PFSK-1 (cell line): ENCODE measurements around the gene ORM1.

Experiments used
- FOXP2 ChIP-seq: optimal IDR thresholded peaks from 2 replicates; pipeline ENCODE3; 2011; ENCODE audit warnings: borderline replicate concordance, control low read depth, inconsistent platforms; ENCODE audit not compliant: insufficient read depth; ENCODE audit errors: extremely low read length, extremely low read depth
- POLR2AphosphoS5 ChIP-seq: IDR thresholded peaks from 2 replicates; pipeline ENCODE4 v1.6.1; 2012; ENCODE audit warnings: low read depth, mild to moderate bottlenecking, control low read depth, low read length, moderate library complexity
- SIN3A ChIP-seq: IDR thresholded peaks from 2 replicates; pipeline ENCODE4 v1.6.1; 2012; ENCODE audit warnings: mild to moderate bottlenecking, low read length, moderate library complexity, borderline replicate concordance; ENCODE audit not compliant: insufficient read depth
- TAF1 ChIP-seq: IDR thresholded peaks from 2 replicates; pipeline ENCODE4 v1.6.1; 2012; ENCODE audit warnings: low read length, control low read depth, borderline replicate concordance; ENCODE audit not compliant: insufficient read depth
- TF ChIP-seq, protein P1 (sequence below), 2 experiments: IDR thresholded peaks; 2 replicates each; pipeline versions ENCODE4 v1.6.1 to v1.8.0; 2011 to 2012; ENCODE audit warnings: low read depth in 2 of 2, low read length in 2 of 2, control low read depth in 1 of 2, inconsistent platforms in 1 of 2, mild to moderate bottlenecking in 1 of 2, moderate library complexity in 1 of 2; ENCODE audit not compliant: insufficient read depth in 1 of 2

The ORM1 gene

DNA sequence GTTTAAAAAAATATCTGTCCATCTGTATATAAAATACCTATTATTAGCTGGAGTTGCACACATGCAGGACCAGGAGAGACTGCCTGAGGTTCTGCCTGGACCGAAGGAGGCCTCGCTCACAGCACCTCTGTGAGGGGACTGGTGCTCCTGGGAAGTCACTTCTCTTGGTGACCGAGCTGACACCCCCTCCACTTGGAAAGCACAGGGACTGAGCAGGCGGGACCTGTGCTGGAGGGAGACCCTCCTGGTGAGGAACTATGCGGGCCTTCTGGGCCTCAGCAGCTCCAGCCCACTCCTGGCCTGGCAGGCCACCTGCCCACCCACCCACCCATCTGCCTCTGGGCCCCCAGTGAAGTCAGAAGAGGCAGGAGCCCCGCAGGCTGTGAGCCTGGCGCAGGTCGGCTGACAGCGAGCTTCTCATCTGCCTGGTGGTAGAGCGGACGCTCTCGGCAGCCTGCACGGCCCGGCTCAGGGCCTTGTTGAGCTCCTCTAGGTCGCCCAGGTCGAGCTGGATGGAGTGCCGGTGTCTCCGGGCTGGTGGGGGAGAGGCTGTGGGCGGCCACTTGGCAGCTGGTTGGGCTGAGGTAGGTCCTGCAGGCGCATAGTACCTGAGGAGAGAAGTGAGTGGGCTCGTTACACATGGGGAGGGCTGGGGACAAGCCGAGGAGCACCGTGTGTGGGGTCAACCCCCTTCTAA is 13.9 kb downstream of the ORM1 start:
- TF ChIP-seq TAF1 (no peak), POLR2AphosphoS5 (no peak), SIN3A (no peak), FOXP2 (no peak)
- TF ChIP-seq, protein P1, sequence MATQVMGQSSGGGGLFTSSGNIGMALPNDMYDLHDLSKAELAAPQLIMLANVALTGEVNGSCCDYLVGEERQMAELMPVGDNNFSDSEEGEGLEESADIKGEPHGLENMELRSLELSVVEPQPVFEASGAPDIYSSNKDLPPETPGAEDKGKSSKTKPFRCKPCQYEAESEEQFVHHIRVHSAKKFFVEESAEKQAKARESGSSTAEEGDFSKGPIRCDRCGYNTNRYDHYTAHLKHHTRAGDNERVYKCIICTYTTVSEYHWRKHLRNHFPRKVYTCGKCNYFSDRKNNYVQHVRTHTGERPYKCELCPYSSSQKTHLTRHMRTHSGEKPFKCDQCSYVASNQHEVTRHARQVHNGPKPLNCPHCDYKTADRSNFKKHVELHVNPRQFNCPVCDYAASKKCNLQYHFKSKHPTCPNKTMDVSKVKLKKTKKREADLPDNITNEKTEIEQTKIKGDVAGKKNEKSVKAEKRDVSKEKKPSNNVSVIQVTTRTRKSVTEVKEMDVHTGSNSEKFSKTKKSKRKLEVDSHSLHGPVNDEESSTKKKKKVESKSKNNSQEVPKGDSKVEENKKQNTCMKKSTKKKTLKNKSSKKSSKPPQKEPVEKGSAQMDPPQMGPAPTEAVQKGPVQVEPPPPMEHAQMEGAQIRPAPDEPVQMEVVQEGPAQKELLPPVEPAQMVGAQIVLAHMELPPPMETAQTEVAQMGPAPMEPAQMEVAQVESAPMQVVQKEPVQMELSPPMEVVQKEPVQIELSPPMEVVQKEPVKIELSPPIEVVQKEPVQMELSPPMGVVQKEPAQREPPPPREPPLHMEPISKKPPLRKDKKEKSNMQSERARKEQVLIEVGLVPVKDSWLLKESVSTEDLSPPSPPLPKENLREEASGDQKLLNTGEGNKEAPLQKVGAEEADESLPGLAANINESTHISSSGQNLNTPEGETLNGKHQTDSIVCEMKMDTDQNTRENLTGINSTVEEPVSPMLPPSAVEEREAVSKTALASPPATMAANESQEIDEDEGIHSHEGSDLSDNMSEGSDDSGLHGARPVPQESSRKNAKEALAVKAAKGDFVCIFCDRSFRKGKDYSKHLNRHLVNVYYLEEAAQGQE (IDR thresholded peaks at IDR 0.05; ENCODE audit: insufficient read depth in 1 of 2, low read depth in 2 of 2, low read length in 2 of 2), result no peak

DNA sequence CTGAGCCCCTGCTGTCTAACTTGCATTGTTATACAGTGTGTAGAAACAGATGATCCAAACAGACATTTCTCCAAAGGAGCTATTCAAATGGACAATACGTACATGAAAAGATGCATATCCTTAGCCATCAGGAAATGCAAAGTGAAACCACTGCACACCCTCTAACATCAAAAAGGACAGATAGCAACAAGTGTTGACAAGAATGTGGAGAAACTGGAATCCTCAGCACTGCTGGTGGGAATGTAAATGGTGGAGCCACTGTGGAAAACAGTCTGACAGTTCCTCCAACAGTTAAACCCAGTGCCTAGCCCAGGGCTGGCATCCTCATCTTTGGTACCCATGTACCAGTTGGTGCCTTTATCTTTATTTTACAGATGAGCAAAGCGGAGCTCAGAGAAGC is 15.3 kb downstream of the ORM1 start:
- no peak for TF ChIP-seq FOXP2
- no peak for TF ChIP-seq TAF1
- TF ChIP-seq SIN3A, result no peak
- no peak for TF ChIP-seq POLR2AphosphoS5
- TF ChIP-seq, protein P1 (IDR thresholded peaks at IDR 0.05; ENCODE audit: insufficient read depth in 1 of 2, low read depth in 2 of 2, low read length in 2 of 2), result no peak

DNA sequence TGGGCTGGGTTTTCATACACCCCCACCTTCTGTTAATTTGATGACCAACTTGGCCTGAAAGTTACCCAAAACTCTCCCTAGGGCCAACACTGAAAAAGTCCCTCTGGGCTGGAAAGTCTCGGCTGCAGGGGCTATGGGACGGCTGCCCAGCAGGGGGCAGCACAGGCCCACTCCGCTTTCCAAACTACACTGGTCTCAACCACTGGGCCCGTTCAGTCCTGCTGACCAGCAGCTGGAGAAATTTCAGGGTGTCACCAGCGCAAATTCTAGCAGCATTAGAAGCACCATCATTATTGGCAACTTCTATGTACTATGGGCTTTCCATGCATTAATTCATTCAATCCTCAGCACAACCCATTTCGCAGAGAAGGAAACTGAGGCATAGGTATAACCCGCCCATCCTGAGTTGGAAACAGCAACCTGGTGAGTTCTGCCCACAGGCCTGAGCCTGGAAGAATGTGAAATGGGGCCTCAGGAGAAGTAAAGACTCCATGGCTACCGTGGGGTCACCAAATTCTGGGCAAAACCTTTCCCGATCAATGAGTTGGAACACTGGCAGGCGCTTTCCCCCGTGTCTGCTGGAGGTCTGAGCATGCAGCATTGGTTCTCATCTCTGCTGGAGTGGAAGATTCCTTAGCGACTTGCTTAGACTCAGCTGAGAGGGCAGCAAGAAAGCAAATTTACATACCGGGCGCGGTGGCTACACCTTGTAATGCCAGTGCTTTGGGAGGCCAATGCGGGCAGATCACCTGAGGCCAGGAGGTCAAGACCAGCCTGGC is 16.4 kb downstream of the ORM1 start:
- TF ChIP-seq, protein P1 (IDR thresholded peaks at IDR 0.05; ENCODE audit: insufficient read depth in 1 of 2, low read depth in 2 of 2, low read length in 2 of 2), result no peak
- TF ChIP-seq POLR2AphosphoS5 (no peak), FOXP2 (no peak), TAF1 (no peak), SIN3A (no peak)

DNA sequence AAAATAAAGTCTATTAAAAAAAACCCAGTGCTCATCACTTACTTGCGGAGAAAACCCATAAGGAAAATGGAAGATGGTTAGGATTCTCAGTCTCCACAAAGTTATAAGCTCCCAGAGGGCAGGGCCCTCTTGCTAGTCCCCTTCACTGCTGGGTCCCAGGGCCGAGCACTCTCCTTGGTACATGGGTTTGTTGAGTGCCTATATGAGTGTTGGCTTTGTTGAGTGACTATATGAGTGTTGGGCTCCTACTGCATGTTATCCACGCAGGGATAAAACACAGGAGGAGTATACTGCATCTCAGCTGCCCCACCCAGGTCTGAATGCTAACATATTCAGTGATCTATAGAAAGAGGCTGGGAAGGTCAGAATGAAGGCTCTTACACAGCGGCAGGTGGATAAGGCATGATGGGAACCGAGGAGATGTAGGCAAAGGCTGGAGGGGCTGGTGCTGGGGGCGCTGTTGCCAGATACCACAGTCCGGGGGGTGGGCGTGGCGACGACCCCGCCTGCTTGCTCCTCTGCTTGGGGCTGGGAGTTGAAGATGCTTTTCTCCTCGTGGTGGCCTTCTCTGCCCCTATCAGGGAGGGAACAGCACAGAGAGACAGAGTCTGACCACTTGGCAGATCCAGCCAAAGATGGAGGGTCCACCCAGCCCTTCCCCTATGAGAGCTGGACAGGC is 18.4 kb downstream of the ORM1 start:
- TF ChIP-seq, protein P1 (IDR thresholded peaks at IDR 0.05; ENCODE audit: insufficient read depth in 1 of 2, low read depth in 2 of 2, low read length in 2 of 2), result no peak
- TF ChIP-seq TAF1 (no peak), SIN3A (no peak), POLR2AphosphoS5 (no peak), FOXP2 (no peak)
